ENCODE measurements around the gene TMCO2.

GRCh38 chr1:40281853-40282252, 34.1 kb downstream of the TMCO2 start:
- TF ChIP-seq, protein P1, sequence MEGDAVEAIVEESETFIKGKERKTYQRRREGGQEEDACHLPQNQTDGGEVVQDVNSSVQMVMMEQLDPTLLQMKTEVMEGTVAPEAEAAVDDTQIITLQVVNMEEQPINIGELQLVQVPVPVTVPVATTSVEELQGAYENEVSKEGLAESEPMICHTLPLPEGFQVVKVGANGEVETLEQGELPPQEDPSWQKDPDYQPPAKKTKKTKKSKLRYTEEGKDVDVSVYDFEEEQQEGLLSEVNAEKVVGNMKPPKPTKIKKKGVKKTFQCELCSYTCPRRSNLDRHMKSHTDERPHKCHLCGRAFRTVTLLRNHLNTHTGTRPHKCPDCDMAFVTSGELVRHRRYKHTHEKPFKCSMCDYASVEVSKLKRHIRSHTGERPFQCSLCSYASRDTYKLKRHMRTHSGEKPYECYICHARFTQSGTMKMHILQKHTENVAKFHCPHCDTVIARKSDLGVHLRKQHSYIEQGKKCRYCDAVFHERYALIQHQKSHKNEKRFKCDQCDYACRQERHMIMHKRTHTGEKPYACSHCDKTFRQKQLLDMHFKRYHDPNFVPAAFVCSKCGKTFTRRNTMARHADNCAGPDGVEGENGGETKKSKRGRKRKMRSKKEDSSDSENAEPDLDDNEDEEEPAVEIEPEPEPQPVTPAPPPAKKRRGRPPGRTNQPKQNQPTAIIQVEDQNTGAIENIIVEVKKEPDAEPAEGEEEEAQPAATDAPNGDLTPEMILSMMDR (IDR thresholded peaks at IDR 0.05; ENCODE audit: low read depth, low read length) = no peak
- TF ChIP-seq POLR2A (IDR thresholded peaks at IDR 0.05; ENCODE audit: extremely low read depth, insufficient read length) = no peak
- TF ChIP-seq, protein P2, sequence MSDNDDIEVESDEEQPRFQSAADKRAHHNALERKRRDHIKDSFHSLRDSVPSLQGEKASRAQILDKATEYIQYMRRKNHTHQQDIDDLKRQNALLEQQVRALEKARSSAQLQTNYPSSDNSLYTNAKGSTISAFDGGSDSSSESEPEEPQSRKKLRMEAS (IDR thresholded peaks at IDR 0.05; ENCODE audit: low read depth, low read length) = no peak
